WTC11 (cell line): ENCODE measurements around the gene AFG3L2. TPM values are rescaled to one million over a fixed set of nuclear protein-coding genes. Genes with fewer than 3 reads are reported as not detected.

Source experiments
- ATAC-seq: fragments of 200-7000 bp; cut with Tn5 transposase; 2 replicates; pipeline ENCODE4 v1.10.0; 2021; ENCODE audit warnings: mild to moderate bottlenecking, moderate library complexity
- CTCF ChIA-PET: fragments of 300-600 bp; sonication (Branson Sonifier 250); formaldehyde crosslinking; loops from one replicate; lab custom pipeline; 2021; ENCODE audit warnings: antibody characterized with exemption; lab: Charles Lee
- POLR2A ChIA-PET: fragments of 350-600 bp; sonication (Branson Sonifier 250); formaldehyde crosslinking; loops from one replicate; lab custom pipeline; 2021; ENCODE audit warnings: antibody characterized with exemption; lab: Charles Lee
- DNase-seq: peaks from one replicate; pipeline ENCODE4 v3.0.0; 2021; ENCODE audit warnings: low spot score
- H3K27ac Mint-ChIP-seq: 2 replicates; pipeline ENCODE4 v1.8.0; 2021; ENCODE audit warnings: mixed read lengths
- H3K27me3 Mint-ChIP-seq: 2 replicates; pipeline ENCODE4 v1.8.0; 2021; ENCODE audit warnings: low read depth, mild to moderate bottlenecking, moderate library complexity, mixed read lengths
- H3K36me3 Mint-ChIP-seq: 2 replicates; pipeline ENCODE4 v1.8.0; 2021; ENCODE audit warnings: mixed read lengths
- H3K4me1 Mint-ChIP-seq: 2 replicates; pipeline ENCODE4 v1.8.0; 2022; ENCODE audit warnings: mixed read lengths
- H3K4me3 Mint-ChIP-seq: 2 replicates; pipeline ENCODE4 v1.8.0; 2021; ENCODE audit warnings: mild to moderate bottlenecking, moderate library complexity, mixed read lengths
- H3K9me3 Mint-ChIP-seq: 2 replicates; pipeline ENCODE4 v1.8.0; 2021; ENCODE audit warnings: mixed read lengths
- ATF2 ChIP-seq: sonication (generic); formaldehyde crosslinking; IDR thresholded peaks from 2 replicates; pipeline ENCODE4 v1.8.1; 2022; ENCODE audit warnings: low read depth, missing genetic modification reagents, borderline replicate concordance
- CBFB ChIP-seq: sonication (generic); formaldehyde crosslinking; IDR thresholded peaks from 2 replicates; pipeline ENCODE4 v1.8.1; 2022; ENCODE audit warnings: mild to moderate bottlenecking, low read depth, missing genetic modification reagents
- MXD4 ChIP-seq: fragments of 250-450 bp; sonication (Bioruptor Pico); IDR thresholded peaks from 2 replicates; pipeline ENCODE4 v1.8.0; 2021; ENCODE audit warnings: mild to moderate bottlenecking, moderate library complexity, borderline replicate concordance
- NFYB ChIP-seq: sonication (generic); formaldehyde crosslinking; conservative IDR thresholded peaks from 2 replicates; pipeline ENCODE4 v1.8.0; 2022; ENCODE audit warnings: low read depth, missing genetic modification reagents
- RELA ChIP-seq: sonication (generic); formaldehyde crosslinking; IDR thresholded peaks from 2 replicates; pipeline ENCODE4 v1.8.1; 2022; ENCODE audit warnings: missing genetic modification reagents, mild to moderate bottlenecking, borderline replicate concordance
- SMAD4 ChIP-seq: sonication (generic); formaldehyde crosslinking; IDR thresholded peaks from 2 replicates; pipeline ENCODE4 v1.8.0; 2022; ENCODE audit warnings: mild to moderate bottlenecking, missing genetic modification reagents
- SP1 ChIP-seq: sonication (generic); formaldehyde crosslinking; conservative IDR thresholded peaks from 2 replicates; pipeline ENCODE4 v1.8.1; 2022; ENCODE audit warnings: missing genetic modification reagents
- TEAD1 ChIP-seq: sonication (generic); formaldehyde crosslinking; IDR thresholded peaks from 2 replicates; pipeline ENCODE4 v1.8.0; 2022; ENCODE audit warnings: mild to moderate bottlenecking, missing genetic modification reagents
- ZNF121 ChIP-seq: sonication (generic); formaldehyde crosslinking; IDR thresholded peaks from 2 replicates; pipeline ENCODE4 v1.8.0; 2023; ENCODE audit warnings: missing genetic modification reagents
- ZNF219 ChIP-seq: sonication (generic); formaldehyde crosslinking; IDR thresholded peaks from 2 replicates; pipeline ENCODE4 v1.8.0; 2023; ENCODE audit warnings: missing genetic modification reagents, mild to moderate bottlenecking, borderline replicate concordance
- ZNF671 ChIP-seq: fragments of 250-450 bp; sonication (Bioruptor Pico); IDR thresholded peaks from 2 replicates; pipeline ENCODE4 v1.8.0; 2021; ENCODE audit warnings: mild to moderate bottlenecking
- total RNA-seq: library from RNA; stranded (reverse); gene quantifications from 3 replicates; pipeline ENCODE4 v1.2.3, GENCODE V29; 2021
- TF ChIP-seq, protein P1 (sequence below): sonication (generic); formaldehyde crosslinking; IDR thresholded peaks from 2 replicates; pipeline ENCODE4 v1.8.0; 2023; ENCODE audit warnings: mild to moderate bottlenecking, missing genetic modification reagents
- TF ChIP-seq, protein P2 (sequence below): sonication (generic); formaldehyde crosslinking; IDR thresholded peaks from 2 replicates; pipeline ENCODE4 v1.8.0; 2023; ENCODE audit warnings: missing genetic modification reagents, mild to moderate bottlenecking, borderline replicate concordance
- TF ChIP-seq, protein P3 (sequence below): sonication (generic); formaldehyde crosslinking; IDR thresholded peaks from 2 replicates; pipeline ENCODE4 v1.8.1; 2023; ENCODE audit warnings: mild to moderate bottlenecking, missing genetic modification reagents, borderline replicate concordance
- TF ChIP-seq, protein P4 (sequence below): sonication (generic); formaldehyde crosslinking; IDR thresholded peaks from 2 replicates; pipeline ENCODE4 v1.8.1; 2023; ENCODE audit warnings: mild to moderate bottlenecking, missing genetic modification reagents

AFG3L2 gene
- total RNA-seq, 1 experiment from 2014 or later, result 109 TPM

GRCh38 chr18:12291690-12292089 is 85.3 kb downstream of the AFG3L2 start:
- no peak for ATAC-seq
- TF ChIP-seq NFYB (CRISPR knock-in tag) (no peak), ZNF671 (CRISPR knock-in tag) (no peak), ZNF219 (no peak), SMAD4 (no peak), ATF2 (no peak), CBFB (no peak), RELA (no peak), TEAD1 (CRISPR knock-in tag) (no peak), MXD4 (no peak), SP1 (CRISPR knock-in tag) (no peak), ZNF121 (CRISPR knock-in tag) (no peak)
- TF ChIP-seq, protein P1, sequence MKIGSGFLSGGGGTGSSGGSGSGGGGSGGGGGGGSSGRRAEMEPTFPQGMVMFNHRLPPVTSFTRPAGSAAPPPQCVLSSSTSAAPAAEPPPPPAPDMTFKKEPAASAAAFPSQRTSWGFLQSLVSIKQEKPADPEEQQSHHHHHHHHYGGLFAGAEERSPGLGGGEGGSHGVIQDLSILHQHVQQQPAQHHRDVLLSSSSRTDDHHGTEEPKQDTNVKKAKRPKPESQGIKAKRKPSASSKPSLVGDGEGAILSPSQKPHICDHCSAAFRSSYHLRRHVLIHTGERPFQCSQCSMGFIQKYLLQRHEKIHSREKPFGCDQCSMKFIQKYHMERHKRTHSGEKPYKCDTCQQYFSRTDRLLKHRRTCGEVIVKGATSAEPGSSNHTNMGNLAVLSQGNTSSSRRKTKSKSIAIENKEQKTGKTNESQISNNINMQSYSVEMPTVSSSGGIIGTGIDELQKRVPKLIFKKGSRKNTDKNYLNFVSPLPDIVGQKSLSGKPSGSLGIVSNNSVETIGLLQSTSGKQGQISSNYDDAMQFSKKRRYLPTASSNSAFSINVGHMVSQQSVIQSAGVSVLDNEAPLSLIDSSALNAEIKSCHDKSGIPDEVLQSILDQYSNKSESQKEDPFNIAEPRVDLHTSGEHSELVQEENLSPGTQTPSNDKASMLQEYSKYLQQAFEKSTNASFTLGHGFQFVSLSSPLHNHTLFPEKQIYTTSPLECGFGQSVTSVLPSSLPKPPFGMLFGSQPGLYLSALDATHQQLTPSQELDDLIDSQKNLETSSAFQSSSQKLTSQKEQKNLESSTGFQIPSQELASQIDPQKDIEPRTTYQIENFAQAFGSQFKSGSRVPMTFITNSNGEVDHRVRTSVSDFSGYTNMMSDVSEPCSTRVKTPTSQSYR (CRISPR knock-in tag), result no peak
- TF ChIP-seq, protein P2, sequence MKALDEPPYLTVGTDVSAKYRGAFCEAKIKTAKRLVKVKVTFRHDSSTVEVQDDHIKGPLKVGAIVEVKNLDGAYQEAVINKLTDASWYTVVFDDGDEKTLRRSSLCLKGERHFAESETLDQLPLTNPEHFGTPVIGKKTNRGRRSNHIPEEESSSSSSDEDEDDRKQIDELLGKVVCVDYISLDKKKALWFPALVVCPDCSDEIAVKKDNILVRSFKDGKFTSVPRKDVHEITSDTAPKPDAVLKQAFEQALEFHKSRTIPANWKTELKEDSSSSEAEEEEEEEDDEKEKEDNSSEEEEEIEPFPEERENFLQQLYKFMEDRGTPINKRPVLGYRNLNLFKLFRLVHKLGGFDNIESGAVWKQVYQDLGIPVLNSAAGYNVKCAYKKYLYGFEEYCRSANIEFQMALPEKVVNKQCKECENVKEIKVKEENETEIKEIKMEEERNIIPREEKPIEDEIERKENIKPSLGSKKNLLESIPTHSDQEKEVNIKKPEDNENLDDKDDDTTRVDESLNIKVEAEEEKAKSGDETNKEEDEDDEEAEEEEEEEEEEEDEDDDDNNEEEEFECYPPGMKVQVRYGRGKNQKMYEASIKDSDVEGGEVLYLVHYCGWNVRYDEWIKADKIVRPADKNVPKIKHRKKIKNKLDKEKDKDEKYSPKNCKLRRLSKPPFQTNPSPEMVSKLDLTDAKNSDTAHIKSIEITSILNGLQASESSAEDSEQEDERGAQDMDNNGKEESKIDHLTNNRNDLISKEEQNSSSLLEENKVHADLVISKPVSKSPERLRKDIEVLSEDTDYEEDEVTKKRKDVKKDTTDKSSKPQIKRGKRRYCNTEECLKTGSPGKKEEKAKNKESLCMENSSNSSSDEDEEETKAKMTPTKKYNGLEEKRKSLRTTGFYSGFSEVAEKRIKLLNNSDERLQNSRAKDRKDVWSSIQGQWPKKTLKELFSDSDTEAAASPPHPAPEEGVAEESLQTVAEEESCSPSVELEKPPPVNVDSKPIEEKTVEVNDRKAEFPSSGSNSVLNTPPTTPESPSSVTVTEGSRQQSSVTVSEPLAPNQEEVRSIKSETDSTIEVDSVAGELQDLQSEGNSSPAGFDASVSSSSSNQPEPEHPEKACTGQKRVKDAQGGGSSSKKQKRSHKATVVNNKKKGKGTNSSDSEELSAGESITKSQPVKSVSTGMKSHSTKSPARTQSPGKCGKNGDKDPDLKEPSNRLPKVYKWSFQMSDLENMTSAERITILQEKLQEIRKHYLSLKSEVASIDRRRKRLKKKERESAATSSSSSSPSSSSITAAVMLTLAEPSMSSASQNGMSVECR (CRISPR knock-in tag), result no peak
- TF ChIP-seq, protein P3, sequence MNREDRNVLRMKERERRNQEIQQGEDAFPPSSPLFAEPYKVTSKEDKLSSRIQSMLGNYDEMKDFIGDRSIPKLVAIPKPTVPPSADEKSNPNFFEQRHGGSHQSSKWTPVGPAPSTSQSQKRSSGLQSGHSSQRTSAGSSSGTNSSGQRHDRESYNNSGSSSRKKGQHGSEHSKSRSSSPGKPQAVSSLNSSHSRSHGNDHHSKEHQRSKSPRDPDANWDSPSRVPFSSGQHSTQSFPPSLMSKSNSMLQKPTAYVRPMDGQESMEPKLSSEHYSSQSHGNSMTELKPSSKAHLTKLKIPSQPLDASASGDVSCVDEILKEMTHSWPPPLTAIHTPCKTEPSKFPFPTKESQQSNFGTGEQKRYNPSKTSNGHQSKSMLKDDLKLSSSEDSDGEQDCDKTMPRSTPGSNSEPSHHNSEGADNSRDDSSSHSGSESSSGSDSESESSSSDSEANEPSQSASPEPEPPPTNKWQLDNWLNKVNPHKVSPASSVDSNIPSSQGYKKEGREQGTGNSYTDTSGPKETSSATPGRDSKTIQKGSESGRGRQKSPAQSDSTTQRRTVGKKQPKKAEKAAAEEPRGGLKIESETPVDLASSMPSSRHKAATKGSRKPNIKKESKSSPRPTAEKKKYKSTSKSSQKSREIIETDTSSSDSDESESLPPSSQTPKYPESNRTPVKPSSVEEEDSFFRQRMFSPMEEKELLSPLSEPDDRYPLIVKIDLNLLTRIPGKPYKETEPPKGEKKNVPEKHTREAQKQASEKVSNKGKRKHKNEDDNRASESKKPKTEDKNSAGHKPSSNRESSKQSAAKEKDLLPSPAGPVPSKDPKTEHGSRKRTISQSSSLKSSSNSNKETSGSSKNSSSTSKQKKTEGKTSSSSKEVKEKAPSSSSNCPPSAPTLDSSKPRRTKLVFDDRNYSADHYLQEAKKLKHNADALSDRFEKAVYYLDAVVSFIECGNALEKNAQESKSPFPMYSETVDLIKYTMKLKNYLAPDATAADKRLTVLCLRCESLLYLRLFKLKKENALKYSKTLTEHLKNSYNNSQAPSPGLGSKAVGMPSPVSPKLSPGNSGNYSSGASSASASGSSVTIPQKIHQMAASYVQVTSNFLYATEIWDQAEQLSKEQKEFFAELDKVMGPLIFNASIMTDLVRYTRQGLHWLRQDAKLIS (CRISPR knock-in tag), result no peak
- TF ChIP-seq, protein P4, sequence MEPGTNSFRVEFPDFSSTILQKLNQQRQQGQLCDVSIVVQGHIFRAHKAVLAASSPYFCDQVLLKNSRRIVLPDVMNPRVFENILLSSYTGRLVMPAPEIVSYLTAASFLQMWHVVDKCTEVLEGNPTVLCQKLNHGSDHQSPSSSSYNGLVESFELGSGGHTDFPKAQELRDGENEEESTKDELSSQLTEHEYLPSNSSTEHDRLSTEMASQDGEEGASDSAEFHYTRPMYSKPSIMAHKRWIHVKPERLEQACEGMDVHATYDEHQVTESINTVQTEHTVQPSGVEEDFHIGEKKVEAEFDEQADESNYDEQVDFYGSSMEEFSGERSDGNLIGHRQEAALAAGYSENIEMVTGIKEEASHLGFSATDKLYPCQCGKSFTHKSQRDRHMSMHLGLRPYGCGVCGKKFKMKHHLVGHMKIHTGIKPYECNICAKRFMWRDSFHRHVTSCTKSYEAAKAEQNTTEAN, result no peak
- TF ChIP-seq, all 79 proteins: peak for 0
- DNase-seq, result no peak
- peaks cover 17% of the 10 kb centered on the region for H3K27me3 Mint-ChIP-seq
- no peaks in the 10 kb centered on the region for H3K9me3 Mint-ChIP-seq
- no peak overlapping the region for H3K27ac Mint-ChIP-seq
- peaks cover 29% of the 10 kb centered on the region for H3K4me1 Mint-ChIP-seq
- H3K4me3 Mint-ChIP-seq, result no peak overlapping the region
- ChIA-PET POLR2A (no interaction called here), CTCF (interaction anchor here (0.8 to 1.4 kb wide), 3 partner anchors 14 to 37 kb away, joined by 3 to 6 read pairs (median 6); no protein-coding TSS in a partner anchor)
- no peaks in the 10 kb centered on the region for H3K36me3 Mint-ChIP-seq
